GM18505 (cell line): ENCODE results near the gene OPA1.

Experiments used
- ATAC-seq: cut with Tn5 transposase; IDR thresholded peaks from one replicate; pipeline ENCODE4 v1.9.1; 2021; ENCODE audit not compliant: unreplicated experiment
- POLR2A ChIP-seq: IDR thresholded peaks from 4 replicates; pipeline ENCODE4 v1.6.1; 2011; ENCODE audit warnings: borderline replicate concordance; ENCODE audit not compliant: insufficient read depth, insufficient read length; ENCODE audit errors: extremely low read depth

The OPA1 gene

DNA sequence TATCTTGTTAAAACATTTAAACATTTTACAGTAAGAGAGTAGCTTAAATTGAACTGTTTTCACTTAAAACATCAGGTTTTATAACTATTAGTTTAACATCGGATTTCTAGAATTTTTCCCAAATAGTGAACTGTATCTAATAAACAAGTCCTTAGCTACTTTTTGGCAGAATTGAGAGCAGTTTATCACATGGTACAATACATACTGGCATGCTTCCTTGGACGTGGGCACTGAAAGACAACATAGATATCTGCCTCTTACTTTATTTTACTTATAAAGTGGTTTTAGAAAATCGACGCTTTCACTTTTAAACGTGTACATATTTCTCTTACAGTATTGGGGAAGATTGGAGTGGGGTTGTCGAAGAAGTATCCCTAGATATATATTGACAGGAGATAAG is 52.8 kb downstream of the OPA1 start:
- no peak for ATAC-seq
- no peak for TF ChIP-seq POLR2A

- ATAC-seq, result no peak
- TF ChIP-seq POLR2A, result no peak
These were observed 55.6 kb downstream of the OPA1 start for GRCh38 chr3:193648542-193649076.

DNA sequence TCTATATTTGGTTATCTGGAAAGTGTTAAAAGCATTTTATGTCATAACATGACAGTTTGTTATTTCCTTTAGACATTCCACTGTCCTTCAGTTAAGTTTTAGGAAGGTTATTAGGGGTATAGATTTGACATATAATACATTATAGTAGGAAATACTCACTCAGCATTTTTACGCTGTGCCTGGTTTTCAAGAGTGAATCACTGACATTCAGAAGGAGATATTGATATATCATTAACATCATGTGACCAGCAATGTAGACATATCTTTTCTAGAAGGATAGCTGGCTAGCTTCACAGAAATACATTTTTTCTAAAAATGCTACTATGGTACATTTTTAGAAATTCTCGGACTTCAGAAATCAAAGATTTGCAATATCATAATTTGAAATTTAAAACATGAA is 57.6 kb downstream of the OPA1 start:
- TF ChIP-seq POLR2A, result no peak
- ATAC-seq, result no peak

DNA sequence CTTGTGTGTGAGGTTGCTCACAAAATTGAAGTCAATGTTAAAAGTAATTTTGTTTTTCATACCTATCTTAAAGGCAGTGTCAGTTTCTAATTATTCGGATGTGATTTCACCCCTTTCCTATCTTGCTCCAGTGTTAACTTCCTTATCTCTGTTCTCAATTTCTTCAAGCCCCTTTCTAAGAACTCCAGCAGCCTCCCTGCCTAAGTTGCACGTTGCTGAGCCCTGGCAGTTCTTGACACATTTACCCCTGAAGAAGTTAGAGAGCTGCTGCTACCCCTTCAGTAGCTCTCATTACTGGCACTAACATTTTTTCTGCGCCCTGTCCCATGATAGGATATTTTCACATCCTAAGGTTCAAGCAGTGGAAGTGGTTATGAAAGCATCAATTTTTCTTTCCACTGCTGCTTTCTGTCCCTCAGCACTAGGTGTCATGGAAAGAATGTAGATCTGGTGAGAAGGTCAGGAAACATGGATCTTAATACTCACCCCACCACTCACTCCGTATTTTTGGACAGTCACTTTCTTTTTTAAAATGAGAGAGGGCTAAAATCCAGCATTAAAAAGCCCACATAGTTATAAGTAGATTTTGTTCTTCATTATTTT is 62.9 kb downstream of the OPA1 start:
- TF ChIP-seq POLR2A, result no peak
- no peak for ATAC-seq

- TF ChIP-seq POLR2A, result no peak
- no peak for ATAC-seq
These were observed 63.4 kb downstream of the OPA1 start for GRCh38 chr3:193656445-193656844.

- ATAC-seq, result no peak
- no peak for TF ChIP-seq POLR2A
These were observed 63.9 kb downstream of the OPA1 start for GRCh38 chr3:193656878-193657282.

- no peak for TF ChIP-seq POLR2A
- no peak for ATAC-seq
These were observed 67.2 kb downstream of the OPA1 start for GRCh38 chr3:193660171-193660570.

DNA sequence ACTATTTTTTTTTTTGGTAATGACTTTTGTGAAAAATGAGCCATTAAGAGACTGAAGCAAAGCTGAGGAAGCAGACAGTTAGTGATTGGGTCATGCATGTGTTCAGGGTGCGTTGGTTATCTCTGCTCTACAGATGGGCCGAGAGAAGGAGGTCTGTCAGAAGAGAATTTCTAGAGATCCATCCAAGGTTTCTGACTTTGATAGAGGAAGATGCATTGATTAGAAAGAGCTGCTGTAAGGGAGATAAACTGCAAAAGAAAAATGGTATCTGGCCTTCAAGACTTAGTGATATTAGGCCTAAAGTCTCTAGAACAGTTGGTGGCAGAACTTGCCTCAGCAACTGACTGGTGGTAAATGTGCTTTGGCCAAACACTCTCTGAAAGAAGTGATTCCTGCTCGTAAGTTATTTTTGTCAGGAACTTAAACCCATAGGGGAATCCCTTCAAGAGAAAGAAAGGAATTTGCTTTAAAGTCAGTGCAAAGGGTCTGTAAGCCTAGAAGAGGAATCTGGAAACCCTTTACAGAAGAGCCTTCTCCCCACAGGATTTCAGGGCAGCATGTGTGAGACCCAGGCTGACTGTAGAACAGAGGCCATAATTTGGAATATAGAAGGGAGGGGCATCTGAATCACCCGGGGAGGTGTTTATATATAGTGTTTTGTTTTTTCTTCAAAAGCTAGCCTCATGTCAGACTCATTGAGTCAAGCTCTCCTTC is 67.8 kb downstream of the OPA1 start:
- no peak for TF ChIP-seq POLR2A

DNA sequence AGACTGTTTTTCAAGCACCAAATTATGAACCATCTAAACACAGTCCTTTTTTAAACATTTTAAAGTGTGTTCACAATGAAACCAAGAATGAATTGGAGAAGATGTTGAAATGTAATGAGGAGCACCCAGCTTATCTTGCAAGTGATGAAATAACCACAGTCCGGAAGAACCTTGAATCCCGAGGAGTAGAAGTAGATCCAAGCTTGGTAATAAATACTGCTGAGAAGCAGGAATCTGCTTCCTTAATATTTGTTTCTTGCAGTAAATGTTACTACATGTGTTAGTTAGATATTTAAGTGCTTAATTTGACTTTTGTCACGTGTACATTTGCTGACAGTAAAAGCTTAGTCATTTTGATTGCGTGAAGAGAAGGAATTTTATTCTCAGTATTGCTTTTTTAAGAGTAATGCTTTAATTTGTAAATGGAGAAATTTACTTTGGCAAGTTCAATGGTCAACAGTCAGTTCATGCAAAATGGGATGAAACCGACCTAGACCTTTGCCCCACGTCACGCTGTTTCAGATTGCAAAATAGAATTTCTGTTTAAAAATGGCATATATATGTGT is 69.8 kb downstream of the OPA1 start:
- no peak for TF ChIP-seq POLR2A
- ATAC-seq, result no peak

More for the DNA sequence above, 67.8 kb downstream of the OPA1 start:
- no peak for ATAC-seq

DNA sequence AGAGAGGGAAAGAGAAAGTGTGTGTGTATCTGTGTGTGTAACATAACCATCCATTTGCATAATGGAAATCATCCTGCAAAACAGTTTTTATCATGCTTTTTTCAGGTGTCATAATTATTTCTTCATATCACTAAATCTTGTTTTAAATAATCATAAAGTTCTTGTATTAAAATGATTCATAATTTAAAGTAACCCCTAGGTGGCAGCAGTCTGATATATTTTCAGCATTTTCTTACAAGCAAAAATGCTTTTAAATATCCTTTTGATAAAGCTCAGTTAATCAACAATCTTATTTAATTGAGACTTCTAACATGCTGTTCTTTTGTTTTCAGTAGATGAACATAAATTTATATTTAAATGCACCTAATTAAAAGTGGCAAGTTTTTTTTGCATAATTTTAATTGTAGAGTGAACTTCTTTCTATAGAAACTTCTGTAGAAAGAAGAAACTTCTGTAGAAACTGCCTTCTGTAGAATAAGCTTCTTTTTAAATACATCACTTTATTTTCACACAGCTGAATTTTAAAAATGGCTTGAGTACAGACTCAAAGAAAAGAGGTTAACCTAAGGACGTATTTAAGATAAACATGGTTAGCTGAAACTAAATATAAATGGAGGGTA is 72.5 kb downstream of the OPA1 start:
- ATAC-seq, result no peak
- TF ChIP-seq POLR2A, result no peak

- ATAC-seq, result no peak
- no peak for TF ChIP-seq POLR2A
These were observed 80.8 kb downstream of the OPA1 start for GRCh38 chr3:193673845-193674244.

DNA sequence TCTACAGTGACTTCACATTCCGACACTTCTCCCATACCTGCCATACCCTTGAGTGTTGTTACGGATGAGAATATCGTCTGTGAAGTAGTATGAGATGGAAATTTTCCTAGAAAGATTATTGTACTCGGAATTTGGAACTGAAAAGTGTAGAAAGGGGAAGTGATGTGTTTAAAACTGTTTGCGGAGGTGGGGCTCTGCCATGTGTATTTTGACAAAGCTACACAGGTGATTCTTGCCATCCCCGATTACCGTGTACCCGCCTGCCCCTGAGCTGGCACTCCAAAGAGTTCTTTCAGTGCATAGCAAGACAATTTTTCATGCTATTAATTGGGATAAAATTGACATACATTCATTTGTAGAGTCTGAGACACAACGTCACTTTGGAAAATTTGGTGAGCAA is 81.7 kb downstream of the OPA1 start:
- TF ChIP-seq POLR2A, result no peak
- no peak for ATAC-seq

DNA sequence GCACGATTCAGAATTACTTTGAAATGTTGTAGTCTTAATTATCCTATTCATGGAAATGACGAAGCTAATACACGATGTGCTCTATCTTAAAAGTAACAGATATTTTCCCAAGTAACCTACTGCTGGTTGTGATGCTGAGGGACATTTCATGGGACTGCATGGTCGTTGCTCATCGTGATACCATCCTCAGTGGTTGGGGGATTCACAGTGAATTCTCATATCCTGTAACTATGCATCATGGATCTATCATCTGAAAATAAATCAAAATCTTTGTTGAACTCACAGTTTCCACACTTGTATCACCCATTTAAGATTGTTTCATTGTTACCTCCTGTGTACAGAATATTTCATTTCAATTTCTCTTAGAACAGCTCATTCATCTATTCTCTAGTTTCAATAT is 84.7 kb downstream of the OPA1 start:
- no peak for ATAC-seq
- no peak for TF ChIP-seq POLR2A

GRCh38 chr3:193680220-193680619 is 87.2 kb downstream of the OPA1 start:
- TF ChIP-seq POLR2A, result no peak
- no peak for ATAC-seq

DNA sequence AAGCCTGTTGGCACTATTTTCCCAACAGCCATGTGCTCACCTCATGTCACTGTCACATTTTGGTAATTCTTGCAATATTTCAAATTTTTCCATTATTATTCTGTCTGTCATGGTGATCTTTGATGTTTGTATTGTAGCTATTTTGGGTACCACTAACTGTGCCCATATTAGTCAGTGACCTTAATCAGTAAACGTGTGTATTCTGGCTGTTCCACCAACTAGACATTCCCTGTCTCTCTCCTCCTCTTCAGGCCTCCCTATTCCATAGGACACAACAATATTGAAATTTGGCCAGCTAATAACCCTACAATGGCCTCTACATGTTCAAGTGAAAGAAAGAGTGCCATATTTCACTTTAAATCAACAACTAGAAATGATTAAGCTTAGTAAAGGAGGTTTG is 88.6 kb downstream of the OPA1 start:
- no peak for ATAC-seq
- TF ChIP-seq POLR2A, result no peak
